ENCODE results near the gene FAM228B. TPM values are rescaled to one million over a fixed set of nuclear protein-coding genes. Genes with fewer than 3 reads are reported as not detected.
A peak's percentile ranks its signal among the peaks of the same experiment; 100 is the strongest.

Gene FAM228B
- total RNA-seq, 6 experiments from 2014 or later, result 8.3 to 11.8 (median 8.9) TPM

- DNase-seq, result no peak
- H3K4me3 Mint-ChIP-seq, result peak overlapping the region; percentile 97
- TF ChIP-seq CTCF (IDR thresholded peaks at IDR 0.05), result no peak
- peaks cover 43% of the 10 kb centered on the region for H3K4me1 Mint-ChIP-seq (ENCODE audit: low read depth)
- peaks cover 35% of the 10 kb centered on the region for H3K36me3 Mint-ChIP-seq (ENCODE audit: low read depth)
- H3K27ac Mint-ChIP-seq, result peak overlapping the region; percentile 92
- no peaks in the 10 kb centered on the region; the same call in 1 of the 2 replicates for H3K27me3 Mint-ChIP-seq (ENCODE audit: insufficient read depth)
- no peaks in the 10 kb centered on the region for H3K9me3 Mint-ChIP-seq
Observed at GRCh38 chr2:24076849-24077534, 46.3 kb upstream of the FAM228B start.

DNA sequence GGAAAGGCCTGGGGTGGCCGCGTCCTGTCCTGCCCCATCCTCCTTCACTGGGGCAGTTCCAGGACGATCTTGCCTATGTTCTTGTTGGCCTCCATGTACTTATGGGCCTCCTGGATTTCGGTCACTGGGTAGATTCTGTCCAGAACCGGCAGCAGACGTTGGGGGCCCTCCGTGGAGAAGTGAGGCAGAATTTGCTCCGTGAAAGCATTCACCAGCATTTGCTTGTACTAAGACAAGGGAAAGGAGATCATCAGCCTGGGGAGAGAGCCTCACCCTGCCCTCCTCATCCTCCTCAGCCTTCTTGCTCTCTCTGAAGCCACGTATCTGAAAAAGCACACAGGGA is 45.8 kb upstream of the FAM228B start:
- H3K27me3 Mint-ChIP-seq (ENCODE audit: insufficient read depth), result no peaks in the 10 kb centered on the region; the same call in 1 of the 2 replicates
- peak overlapping the region; percentile 92 for H3K27ac Mint-ChIP-seq
- TF ChIP-seq CTCF (IDR thresholded peaks at IDR 0.05), result no peak
- H3K9me3 Mint-ChIP-seq, result no peaks in the 10 kb centered on the region
- peak overlapping the region; percentile 97 for H3K4me3 Mint-ChIP-seq
- peaks cover 48% of the 10 kb centered on the region for H3K4me1 Mint-ChIP-seq (ENCODE audit: low read depth)
- H3K36me3 Mint-ChIP-seq (ENCODE audit: low read depth), result peaks cover 36% of the 10 kb centered on the region
- no peak for DNase-seq

DNA sequence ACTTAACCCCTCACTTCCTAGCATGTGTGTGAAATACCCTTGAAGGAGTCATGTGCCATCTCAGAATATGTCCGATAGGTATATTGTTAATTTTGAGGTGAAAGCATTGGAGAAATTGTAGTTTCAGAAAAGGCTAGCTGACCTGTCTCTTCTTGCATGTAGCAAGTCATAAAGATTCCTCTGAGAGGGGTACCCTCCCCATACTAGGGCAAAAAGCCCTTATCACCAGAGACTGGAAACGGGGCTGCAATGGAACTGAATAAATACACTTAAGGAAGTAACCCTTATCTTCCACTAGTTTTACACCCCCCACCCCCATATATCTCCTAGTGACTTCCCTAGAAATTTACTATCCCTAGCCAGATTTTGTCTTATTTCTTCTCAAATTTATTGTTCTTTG is 45.4 kb upstream of the FAM228B start:
- Mint-ChIP-seq H3K36me3 (ENCODE audit: low read depth) (peaks cover 35% of the 10 kb centered on the region), H3K9me3 (no peaks in the 10 kb centered on the region), H3K27ac (peak overlapping the region; percentile 92), H3K27me3 (ENCODE audit: insufficient read depth) (no peaks in the 10 kb centered on the region; the same call in 1 of the 2 replicates), H3K4me3 (peak overlapping the region; percentile 97), H3K4me1 (ENCODE audit: low read depth) (peaks cover 52% of the 10 kb centered on the region)
- TF ChIP-seq CTCF (IDR thresholded peaks at IDR 0.05), result no peak
- DNase-seq, result no peak

DNA sequence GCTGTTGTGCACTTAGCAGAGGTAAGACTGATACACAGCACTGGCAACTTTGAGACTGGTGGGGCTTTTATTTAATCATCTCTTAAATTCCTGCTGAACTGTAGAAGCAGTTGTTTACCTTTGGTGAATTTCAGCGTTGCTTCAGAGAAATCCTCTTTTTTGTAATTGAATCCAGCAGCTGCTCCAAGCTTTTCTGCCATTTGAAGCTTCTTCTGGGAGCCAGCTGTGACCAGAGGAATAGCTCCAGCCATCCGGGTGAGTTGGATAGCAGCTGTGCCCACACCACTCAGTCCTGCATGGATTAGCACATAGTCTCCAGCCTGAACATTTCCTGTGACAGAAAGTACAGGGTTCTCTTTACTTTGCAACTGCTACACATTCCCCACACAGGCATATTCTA is 42.6 kb upstream of the FAM228B start:
- H3K27ac Mint-ChIP-seq, result no peak overlapping the region
- DNase-seq, result no peak
- peaks cover 49% of the 10 kb centered on the region for H3K4me1 Mint-ChIP-seq (ENCODE audit: low read depth)
- H3K36me3 Mint-ChIP-seq (ENCODE audit: low read depth), result peaks cover 21% of the 10 kb centered on the region
- H3K4me3 Mint-ChIP-seq, result no peak overlapping the region
- no peaks in the 10 kb centered on the region for H3K9me3 Mint-ChIP-seq
- TF ChIP-seq CTCF (IDR thresholded peaks at IDR 0.05), result no peak
- H3K27me3 Mint-ChIP-seq (ENCODE audit: insufficient read depth), result no peaks in the 10 kb centered on the region; the same call in none of the 2 replicates

- peak overlapping the region; percentile 95 for H3K27ac Mint-ChIP-seq
- H3K4me3 Mint-ChIP-seq, result peak overlapping the region; percentile 95
- H3K9me3 Mint-ChIP-seq, result no peaks in the 10 kb centered on the region
- H3K27me3 Mint-ChIP-seq (ENCODE audit: insufficient read depth), result no peaks in the 10 kb centered on the region; the same call in none of the 2 replicates
- peaks cover 42% of the 10 kb centered on the region for H3K4me1 Mint-ChIP-seq (ENCODE audit: low read depth)
- peaks cover 21% of the 10 kb centered on the region for H3K36me3 Mint-ChIP-seq (ENCODE audit: low read depth)
- no peak for TF ChIP-seq CTCF (IDR thresholded peaks at IDR 0.05)
- no peak for DNase-seq
Observed at GRCh38 chr2:24082787-24083566, 40.3 kb upstream of the FAM228B start.
